GM23338 (cell line): ENCODE measurements around the gene EPO. TPM values are rescaled to one million over a fixed set of nuclear protein-coding genes. Genes with fewer than 3 reads are reported as not detected.

Experiments used
- ATAC-seq: fragments of 200-7000 bp; cut with Tn5 transposase; 3 replicates; pipeline ENCODE4 v1.9.1; 2020
- DNase-seq: peaks from one replicate; pipeline ENCODE4 v3.0.0-alpha.2; 2015; ENCODE audit warnings: low spot score
- H2AFZ ChIP-seq: fragments of 200-600 bp; sonication (generic); 2 replicates; pipeline ENCODE4 v1.8.0; 2016; ENCODE audit warnings: antibody characterized with exemption, mild to moderate bottlenecking, moderate library complexity
- H3F3A ChIP-seq: fragments of 200-600 bp; sonication (generic); replicated peaks from 2 replicates; pipeline ENCODE4 v1.8.0; 2017; ENCODE audit warnings: antibody characterized with exemption, mixed run types, low read depth
- H3K27ac ChIP-seq: fragments of 200-600 bp; sonication (generic); 2 replicates; pipeline ENCODE4 v1.6.1; 2016; ENCODE audit warnings: low read depth
- H3K27me3 ChIP-seq: fragments of 200-600 bp; sonication (generic); 2 replicates; pipeline ENCODE4 v1.8.0; 2016; ENCODE audit warnings: mild to moderate bottlenecking, mixed run types, moderate library complexity; ENCODE audit not compliant: insufficient read depth
- H3K36me3 ChIP-seq: fragments of 200-600 bp; sonication (generic); 2 replicates; pipeline ENCODE4 v1.8.0; 2016; ENCODE audit warnings: mild to moderate bottlenecking; ENCODE audit not compliant: insufficient read depth
- H3K4me1 ChIP-seq: fragments of 200-600 bp; sonication (generic); 2 replicates; pipeline ENCODE4 v1.8.0; 2016; ENCODE audit warnings: mild to moderate bottlenecking, moderate library complexity; ENCODE audit not compliant: insufficient read depth
- H3K4me2 ChIP-seq: fragments of 200-600 bp; sonication (generic); 2 replicates; pipeline ENCODE4 v1.7.1; 2017; ENCODE audit warnings: mixed run types
- H3K4me3 ChIP-seq: fragments of 200-600 bp; sonication (generic); 2 replicates; pipeline ENCODE4 v1.6.1; 2016; ENCODE audit warnings: mixed run types
- H3K79me2 ChIP-seq: fragments of 200-600 bp; sonication (generic); replicated peaks from 2 replicates; pipeline ENCODE4 v1.8.0; 2017; ENCODE audit warnings: mild to moderate bottlenecking; ENCODE audit not compliant: insufficient read depth
- H3K9me2 ChIP-seq: fragments of 200-600 bp; sonication (generic); 2 replicates; pipeline ENCODE4 v1.8.0; 2017; ENCODE audit not compliant: insufficient read depth
- H4K20me1 ChIP-seq: fragments of 200-600 bp; sonication (generic); replicated peaks from 2 replicates; pipeline ENCODE4 v1.8.0; 2017; ENCODE audit warnings: mild to moderate bottlenecking; ENCODE audit not compliant: insufficient read depth
- H3K27ac Mint-ChIP-seq: 2 replicates; pipeline ENCODE4 v1.8.0; 2020; ENCODE audit warnings: inconsistent platforms, mild to moderate bottlenecking, moderate library complexity, mixed read lengths
- H3K27me3 Mint-ChIP-seq: 3 replicates; pipeline ENCODE4 v1.8.0; 2022; ENCODE audit warnings: low read depth, mild to moderate bottlenecking, moderate library complexity, mixed read lengths, inconsistent platforms; ENCODE audit not compliant: insufficient read depth, poor library complexity
- H3K36me3 Mint-ChIP-seq: 3 replicates; pipeline ENCODE4 v1.8.0; 2021; ENCODE audit warnings: low read depth, mild to moderate bottlenecking, inconsistent platforms, moderate library complexity, mixed read lengths
- H3K4me1 Mint-ChIP-seq: 3 replicates; pipeline ENCODE4 v1.8.0; 2020; ENCODE audit warnings: mild to moderate bottlenecking, inconsistent platforms, mixed read lengths
- H3K4me3 Mint-ChIP-seq: 3 replicates; pipeline ENCODE4 v1.8.0; 2021; ENCODE audit warnings: moderate library complexity, mild to moderate bottlenecking, inconsistent platforms, mixed read lengths
- H3K9me3 Mint-ChIP-seq: 3 replicates; pipeline ENCODE4 v1.8.0; 2020; ENCODE audit warnings: moderate library complexity, mild to moderate bottlenecking, inconsistent platforms, mixed read lengths
- CREB1 ChIP-seq: fragments of 250-450 bp; sonication (Bioruptor Pico); IDR thresholded peaks from 2 replicates; pipeline ENCODE4 v1.5.0; 2020; ENCODE audit warnings: low read depth, mild to moderate bottlenecking, moderate library complexity
- CTCF ChIP-seq, 2 experiments: fragments of 200-600 bp in 1 of 2; sonication (generic) in 1 of 2; conservative IDR thresholded peaks; 2 replicates each; pipeline versions ENCODE4 v1.5.1 to v1.6.1; 2016 to 2017; ENCODE audit warnings: antibody characterized with exemption in 2 of 2, low read depth in 2 of 2, mild to moderate bottlenecking in 2 of 2, moderate library complexity in 1 of 2
- ETS1 ChIP-seq: IDR thresholded peaks from 2 replicates; pipeline ENCODE4 v1.6.1; 2016; ENCODE audit warnings: antibody characterized with exemption
- EZH2 ChIP-seq: fragments of 200-600 bp; sonication (generic); IDR thresholded peaks from one replicate; pipeline ENCODE4 v1.8.0; 2017; ENCODE audit warnings: antibody characterized with exemption, mild to moderate bottlenecking, low read depth; ENCODE audit not compliant: unreplicated experiment
- EZH2phosphoT487 ChIP-seq: fragments of 200-600 bp; sonication (generic); IDR thresholded peaks from one replicate; pipeline ENCODE4 v1.8.1; 2018; ENCODE audit warnings: antibody characterized with exemption; ENCODE audit not compliant: unreplicated experiment
- JUNB ChIP-seq: IDR thresholded peaks from one replicate; pipeline ENCODE4 v1.6.1; 2016; ENCODE audit warnings: antibody characterized with exemption; ENCODE audit not compliant: unreplicated experiment
- NANOG ChIP-seq: IDR thresholded peaks from 2 replicates; pipeline ENCODE4 v1.6.1; 2016; ENCODE audit warnings: antibody characterized with exemption, borderline replicate concordance
- POLR2AphosphoS5 ChIP-seq: IDR thresholded peaks from 2 replicates; pipeline ENCODE4 v1.6.1; 2016; ENCODE audit warnings: antibody characterized with exemption, low read depth
- REST ChIP-seq: IDR thresholded peaks from one replicate; pipeline ENCODE4 v1.6.1; 2018; ENCODE audit warnings: antibody characterized with exemption; ENCODE audit not compliant: unreplicated experiment
- STAT1 ChIP-seq: IDR thresholded peaks from one replicate; pipeline ENCODE4 v1.6.1; 2016; ENCODE audit warnings: antibody characterized with exemption; ENCODE audit not compliant: unreplicated experiment
- ZNF114 ChIP-seq: fragments of 250-450 bp; sonication (Bioruptor Pico); IDR thresholded peaks from 2 replicates; pipeline ENCODE4 v1.5.0; 2020; ENCODE audit warnings: mild to moderate bottlenecking, moderate library complexity
- ZNF331 ChIP-seq: fragments of 250-450 bp; sonication (Bioruptor Pico); IDR thresholded peaks from 2 replicates; pipeline ENCODE4 v1.5.0; 2020; ENCODE audit warnings: low read depth, mild to moderate bottlenecking, moderate library complexity
- ZNF462 ChIP-seq: fragments of 250-450 bp; sonication (Bioruptor Pico); IDR thresholded peaks from 2 replicates; pipeline ENCODE4 v1.5.0; 2020; ENCODE audit warnings: mild to moderate bottlenecking, moderate library complexity
- polyA plus RNA-seq: library from polyadenylated mRNA; unstranded; fragments of >200 nt; fragmentation: Nextera tagmentation; extraction: Ambion mirVana; gene quantifications from 2 replicates; pipeline ENCODE4 v1.2.1, GENCODE V29; 2016
- total RNA-seq: library from RNA; depleted of rRNA; stranded (reverse); fragments of >200 nt; shearing (Covaris generic); gene quantifications from 2 replicates; pipeline ENCODE4 v1.2.3, GENCODE V29; 2014

Gene EPO
- total and polyA plus RNA-seq, 2 experiments from 2014 or later = 1.0 TPM; not detected in 1

GRCh38 chr7:100682991-100683658 is 37.1 kb upstream of the EPO start:
- peaks cover 3% of the 10 kb centered on the region for H4K20me1 ChIP-seq

More at GRCh38 chr7:100682991-100683658, 37.1 kb upstream of the EPO start:
- no peak overlapping the region for H3K4me3 Mint-ChIP-seq
- Histone ChIP-seq H3K36me3 (peaks cover 4% of the 10 kb centered on the region; the same call in 1 of the 2 replicates), H3K27me3 (no peaks in the 10 kb centered on the region), H3K4me2 (no peak overlapping the region), H2AFZ (no peak overlapping the region), H3K4me1 (peaks cover 11% of the 10 kb centered on the region), H3K4me3 (no peak overlapping the region), H3K27ac (no peak overlapping the region), H3K79me2 (peaks cover 4% of the 10 kb centered on the region), H3K9me2 (no peaks in the 10 kb centered on the region), H3F3A (peaks cover 35% of the 10 kb centered on the region; the same call in 1 of the 2 replicates)
- H3K27ac Mint-ChIP-seq = no peak overlapping the region; the same call in 1 of the 2 replicates
- H3K9me3 Mint-ChIP-seq = no peaks in the 10 kb centered on the region
- H3K27me3 Mint-ChIP-seq = peaks cover 13% of the 10 kb centered on the region
- no peak for DNase-seq
- ATAC-seq = no peak
- TF ChIP-seq JUNB = no peak
- TF ChIP-seq ZNF114 (CRISPR knock-in tag) = no peak
- no peak for TF ChIP-seq POLR2AphosphoS5
- no peak for TF ChIP-seq ZNF331 (CRISPR knock-in tag)
- no peak for TF ChIP-seq NANOG
- TF ChIP-seq CREB1 (CRISPR knock-in tag) = no peak
- TF ChIP-seq EZH2phosphoT487 = no peak
- TF ChIP-seq ZNF462 (CRISPR knock-in tag) = no peak
- TF ChIP-seq STAT1 = no peak
- no peak for TF ChIP-seq EZH2
- no peak for TF ChIP-seq CTCF (conservative IDR thresholded peaks at IDR 0.05; ENCODE audit: low read depth in 2 of 2)
- no peak for TF ChIP-seq ETS1
- TF ChIP-seq REST = no peak
- peaks cover 9% of the 10 kb centered on the region for H3K4me1 Mint-ChIP-seq
- peaks cover 68% of the 10 kb centered on the region for H3K36me3 Mint-ChIP-seq
